Ovary (tissue), 9 donors: ENCODE results near the gene FBXO39. TPM values are rescaled to one million over a fixed set of nuclear protein-coding genes. Genes with fewer than 3 reads are reported as not detected.

ENCODE experiments used
- DNase-seq, 5 donors: peaks; one replicate each; pipeline ENCODE4 v3.0.0-alpha.2; 2019 to 2020
- H3K27ac ChIP-seq, 2 donors: fragments of 200-600 bp; one replicate each; pipeline versions ENCODE4 v1.5.1 to v1.8.0; 2019 to 2022
- H3K27me3 ChIP-seq: fragments of 200-600 bp; one replicate; pipeline ENCODE4 v1.8.0; 2022
- H3K36me3 ChIP-seq: fragments of 200-600 bp; sonication (generic); one replicate; pipeline ENCODE4 v1.5.1; 2019
- H3K4me1 ChIP-seq: one replicate; pipeline ENCODE4 v1.8.1; 2013; ENCODE audit warnings: mild to moderate bottlenecking, moderate library complexity; ENCODE audit not compliant: insufficient read depth
- H3K4me3 ChIP-seq: fragments of 200-600 bp; sonication (generic); one replicate; pipeline ENCODE4 v1.5.1; 2017
- H3K9me3 ChIP-seq, 2 donors: fragments of 200-600 bp in 1 of 2; sonication (generic) in 1 of 2; one replicate each; pipeline versions ENCODE4 v1.5.1 to v1.8.1; 2013 to 2019; ENCODE audit warnings: mild to moderate bottlenecking in 1 of 2, moderate library complexity in 1 of 2
- CTCF ChIP-seq, 3 donors: fragments of 450-650 bp in 2 of 3; fragments of 200-600 bp in 1 of 3; IDR thresholded peaks; one replicate each; pipeline versions ENCODE4 v1.5.1 to v1.8.0; 2016 to 2022; ENCODE audit warnings: antibody characterized with exemption in 3 of 3, mild to moderate bottlenecking in 1 of 3
- EP300 ChIP-seq: sonication (generic); formaldehyde crosslinking; IDR thresholded peaks from one replicate; pipeline ENCODE4 v1.6.1; 2017; ENCODE audit warnings: antibody characterized with exemption
- POLR2A ChIP-seq: fragments of 450-650 bp; IDR thresholded peaks from one replicate; pipeline ENCODE4 v1.6.1; 2017; ENCODE audit warnings: antibody characterized with exemption, mild to moderate bottlenecking, moderate library complexity
- WGBS, 3 donors: extraction: QIAGEN DNeasy Blood & Tissue Kit in 1 of 3; methylation state at CpG; one replicate each; pipeline versions ENCODE4 v1.1.5 to v1.1.7; 2013 to 2017; 5-methylcytosine and 5-hydroxymethylcytosine counted together
- intact Hi-C, 4 donors: fragments of 100-400 bp; cut with DNase I; formaldehyde crosslinking; loops; one replicate each; pipeline versions ENCODE4 v1.11.0 to v1.15.1; 2022 to 2023
- polyA plus RNA-seq, 2 donors: library from polyadenylated mRNA; stranded (reverse); fragments of 200-250 nt in 1 of 2; fragments of 350-450 nt in 1 of 2; fragmentation: Illumina TruSeq in 1 of 2; extraction: RNeasy Lipid Tissue Mini Kit (QIAGEN cat#74804) in 1 of 2; gene quantifications; one replicate each; pipeline ENCODE4 v1.2.3, GENCODE V29; 2013 to 2014
- small RNA-seq: library from RNA; depleted of rRNA; stranded (forward); fragments of <200 nt; gene quantifications from one replicate; pipeline ENCODE3, GENCODE V24; 2016
- total RNA-seq, 7 donors: library from RNA; depleted of rRNA in 2 of 7; stranded (reverse); fragments of >200 nt in 2 of 7; fragmentation: NEBNext Ultra II Directional in 3 of 7; extraction: Animal tissue kit (Norgen Biotek cat#: 25700) in 3 of 7; gene quantifications; one replicate each; pipeline versions ENCODE4 v1.1.0 to v1.2.4, GENCODE V29; 2016 to 2023
- donor health status: DM: no; HTN: no; CAD: no; lungs with moderate emphysema.
- donor health status: DM: no; HTN: no; CAD: no.
- donor health status: Bipolar disorder and iron deficiency.
- donor health status: DM: yes; HTN: yes; CAD: no.
- donor health status: DM: no; HTN: no; CAD: no.
- donor health status: DM: yes; HTN: yes; CAD: no.

FBXO39 gene
- total and polyA plus RNA-seq, 9 donors: 0.11 to 2.4 (median 0.88) TPM

GRCh38 chr17:6830383-6830986 is 54.5 kb downstream of the FBXO39 start:
- Histone ChIP-seq H3K9me3 (no peaks in the 10 kb centered on the region), H3K4me3 (no peak overlapping the region), H3K36me3 (no peaks in the 10 kb centered on the region), H3K27me3 (no peaks in the 10 kb centered on the region), H3K27ac (no peak overlapping the region), H3K4me1 (no peaks in the 10 kb centered on the region)
- 55 to 66% (median 63%) methylated on average over 7 of the region's 7 CpGs for WGBS, 3 donors
- no peak for TF ChIP-seq POLR2A
- no peak for TF ChIP-seq CTCF (IDR thresholded peaks at IDR 0.05)
- TF ChIP-seq EP300: no peak
- DNase-seq: no peak
- intact Hi-C loops: loop anchor here in 1 of 4 donors (10.0 kb wide), 1 partner anchor 156 kb away; no protein-coding TSS in a partner anchor

GRCh38 chr17:6831661-6832263 is 55.7 kb downstream of the FBXO39 start, which contains the start of gene TEKT1:
TEKT1 (minus strand) TSS chr17:6831729; CDS start chr17:6830376, 1,353 bp downstream.
- H3K9me3 ChIP-seq: no peaks in the 10 kb centered on the region
- peak; percentile 11 to 53 (median 32) for DNase-seq
- no peak within 1 kb of the TSS for H3K27ac ChIP-seq
- 3 to 6% (median 3%) methylated on average over 35 of the region's 35 CpGs for WGBS, 3 donors
- H3K36me3 ChIP-seq: no peaks in the 10 kb centered on the region
- no peak within 1 kb of the TSS for H3K4me3 ChIP-seq
- TF ChIP-seq CTCF (IDR thresholded peaks at IDR 0.05) (no peak), POLR2A (no peak), EP300 (no peak)
- no peaks in the 10 kb centered on the region for H3K4me1 ChIP-seq
- no peaks in the 10 kb centered on the region for H3K27me3 ChIP-seq
- intact Hi-C loops: loop anchor here in 1 of 4 donors (10.0 kb wide), 1 partner anchor 157 kb away; no protein-coding TSS in a partner anchor

Small RNAs within 50 kb of the gene (small RNA-seq; reads per million reads assigned to genes)
- not detected for gene AC004706.2

Other genes starting within 250 kb of the FBXO39 start
- gene PITPNM3, start 219.7 kb upstream of the FBXO39 start, total RNA-seq: 10 to 100 TPM; 10.0 to 68.7 (median 30.3) TPM
- gene PITPNM3, start 219.7 kb upstream of the FBXO39 start, polyA plus RNA-seq: 10 to 100 TPM; 10.3 to 12.8 TPM
- 10 to 100 TPM; 14.4 to 32.3 (median 20.3) TPM for gene KIAA0753, start 135.5 kb upstream of the FBXO39 start, total RNA-seq
- 10 to 100 TPM; 12.1 to 15.4 TPM for gene KIAA0753, start 135.5 kb upstream of the FBXO39 start, polyA plus RNA-seq
- gene TXNDC17, start 135.2 kb upstream of the FBXO39 start, total RNA-seq: 100 to 1,000 TPM in 2 of 7 donors, 10 to 100 TPM in 5; 19.0 to 104 (median 36.1) TPM
- gene TXNDC17, start 135.2 kb upstream of the FBXO39 start, polyA plus RNA-seq: 10 to 100 TPM; 44.9 to 61.9 TPM
- 10 to 100 TPM; 15.0 to 21.9 (median 19.0) TPM for gene MED31, start 124.6 kb upstream of the FBXO39 start, total RNA-seq
- 10 to 100 TPM; 15.2 to 17.1 TPM for gene MED31, start 124.6 kb upstream of the FBXO39 start, polyA plus RNA-seq
- 1 to 10 TPM in 6 of 7 donors, under 1 TPM in 1; 0.81 to 2.1 (median 1.6) TPM for gene C17orf100, start 124.5 kb upstream of the FBXO39 start, total RNA-seq
- gene C17orf100, start 124.5 kb upstream of the FBXO39 start, polyA plus RNA-seq: 1 to 10 TPM; 1.2 to 2.0 TPM
- gene SLC13A5, start 62.8 kb upstream of the FBXO39 start, total RNA-seq: 1 to 10 TPM in 5 of 7 donors, under 1 TPM in 2; 0.57 to 2.6 (median 1.5) TPM
- gene SLC13A5, start 62.8 kb upstream of the FBXO39 start, polyA plus RNA-seq: under 1 TPM; 0.45 to 0.94 TPM
- gene XAF1, start 20.2 kb upstream of the FBXO39 start, total RNA-seq: 100 to 1,000 TPM in 2 of 7 donors, 10 to 100 TPM in 5; 33.3 to 111 (median 64.8) TPM
- 100 to 1,000 TPM in 1 of 2 donors, 10 to 100 TPM in 1; 81.4 to 105 TPM for gene XAF1, start 20.2 kb upstream of the FBXO39 start, polyA plus RNA-seq
- 10 to 100 TPM in 1 of 7 donors, 1 to 10 TPM in 2, under 1 TPM in 2, not detected in 2; 0.94 to 19.3 (median 2.1) TPM for gene TEKT1, start 55.5 kb downstream of the FBXO39 start, total RNA-seq
- under 1 TPM in 1 of 2 donors, not detected in 1; 0.06 TPM for gene TEKT1, start 55.5 kb downstream of the FBXO39 start, polyA plus RNA-seq
- gene ALOX12, start 219.8 kb downstream of the FBXO39 start, total RNA-seq: under 1 TPM in 3 of 7 donors, not detected in 4; 0.51 to 0.74 (median 0.62) TPM
- gene ALOX12, start 219.8 kb downstream of the FBXO39 start, polyA plus RNA-seq: under 1 TPM in 1 of 2 donors, not detected in 1; 0.05 TPM
- 100 to 1,000 TPM in 6 of 7 donors, 10 to 100 TPM in 1; 80.1 to 211 (median 179) TPM for gene RNASEK, start 236.4 kb downstream of the FBXO39 start, total RNA-seq
- gene RNASEK, start 236.4 kb downstream of the FBXO39 start, polyA plus RNA-seq: 100 to 1,000 TPM; 192 to 295 TPM
- gene BCL6B, start 246.8 kb downstream of the FBXO39 start, total RNA-seq: 10 to 100 TPM in 1 of 7 donors, 1 to 10 TPM in 4, under 1 TPM in 2; 0.46 to 13.9 (median 3.5) TPM
- gene BCL6B, start 246.8 kb downstream of the FBXO39 start, polyA plus RNA-seq: 10 to 100 TPM in 1 of 2 donors, 1 to 10 TPM in 1; 6.2 to 13.7 TPM